Gastroesophageal sphincter (tissue), 3 donors: ENCODE measurements around the gene PPP1R1A.

Source experiments
- CTCF ChIP-seq, 4 experiments: fragments of 200-600 bp in 2 of 4; fragments of 450-650 bp in 2 of 4; sonication (generic) in 1 of 4; IDR thresholded peaks; one replicate each; pipeline ENCODE4 v1.5.1; 2017 to 2019; ENCODE audit warnings: antibody characterized with exemption in 4 of 4, mild to moderate bottlenecking in 2 of 4, moderate library complexity in 2 of 4
- POLR2A ChIP-seq, 2 donors: fragments of 450-650 bp; IDR thresholded peaks; one replicate each; pipeline ENCODE4 v1.6.1; 2017; ENCODE audit warnings: antibody characterized with exemption in 2 of 2, mild to moderate bottlenecking in 2 of 2, moderate library complexity in 1 of 2

DNA sequence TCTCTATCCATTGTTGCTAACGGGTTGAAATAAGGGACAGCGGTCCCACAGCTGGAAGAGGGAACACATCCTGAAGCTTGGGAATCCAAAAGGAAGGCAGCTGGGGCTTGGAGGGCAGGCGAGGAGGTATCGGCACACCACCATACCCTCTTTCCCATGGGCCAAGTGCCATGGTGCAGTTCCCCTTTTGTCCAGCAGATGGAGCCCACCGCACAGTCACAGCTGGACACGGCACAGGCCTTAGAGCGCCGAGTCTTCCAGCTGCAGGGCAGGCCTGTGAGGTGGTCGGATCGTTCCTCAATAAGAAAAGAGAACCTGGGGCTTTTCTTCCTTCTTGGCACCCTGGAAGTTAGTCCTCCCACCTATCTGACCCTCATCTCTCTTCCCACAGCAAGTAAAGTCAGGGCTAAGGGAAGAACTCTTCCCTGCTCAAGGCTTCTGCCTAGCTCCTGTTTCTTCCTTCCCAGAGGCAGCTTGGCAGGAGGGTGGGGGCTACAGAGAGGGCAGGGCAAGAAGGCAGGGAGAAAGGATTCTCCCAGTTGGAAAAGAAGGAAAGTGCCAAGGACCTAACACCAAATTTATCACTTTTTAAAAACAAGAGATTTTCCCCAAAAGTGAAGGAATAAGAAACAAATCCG lies 8.6 kb downstream of the PPP1R1A start:
- TF ChIP-seq POLR2A (IDR thresholded peaks at IDR 0.05) (no peak), CTCF (IDR thresholded peaks at IDR 0.05) (peak; percentile 98 to 99 (median 98))
